CD14-positive monocyte (primary cell): Measurements from ENCODE around the gene PIK3C2B. TPM values are rescaled to one million over a fixed set of nuclear protein-coding genes. Genes with fewer than 3 reads are reported as not detected.
A peak's percentile ranks its signal among the peaks of the same experiment; 100 is the strongest.

Source experiments
- DNase-seq, 3 donors: peaks; one replicate each; pipeline ENCODE4 v3.0.0-alpha.2; 2011 to 2022
- H2AFZ ChIP-seq: 2 replicates; pipeline ENCODE4 v1.6.0; 2012; ENCODE audit warnings: mild to moderate bottlenecking, low read depth, low read length, inconsistent platforms; ENCODE audit not compliant: insufficient read depth, poor library complexity, severe bottlenecking
- H3K27ac ChIP-seq, 2 donors: 1 replicate in 1 of 2; 2 replicates in 1 of 2; pipeline ENCODE4 v1.5.1; 2012 to 2013; ENCODE audit warnings: low read length in 2 of 2, control low read depth in 1 of 2, inconsistent platforms in 1 of 2, low read depth in 1 of 2, mild to moderate bottlenecking in 1 of 2
- H3K27me3 ChIP-seq, 2 donors: one replicate each; pipeline versions ENCODE4 v1.6.0 to v1.6.1; 2011 to 2013; ENCODE audit warnings: low read length in 2 of 2; ENCODE audit not compliant: control insufficient read depth in 2 of 2, insufficient read depth in 2 of 2
- H3K36me3 ChIP-seq, 2 donors: replicated peaks in 1 of 2; 1 replicate in 1 of 2; 2 replicates in 1 of 2; pipeline versions ENCODE4 v1.5.1 to v1.6.1; 2012 to 2013; ENCODE audit warnings: low read length in 2 of 2, control low read depth in 1 of 2, inconsistent platforms in 1 of 2, mild to moderate bottlenecking in 1 of 2; ENCODE audit not compliant: insufficient read depth in 2 of 2, control insufficient read depth in 1 of 2
- H3K4me1 ChIP-seq, 2 donors: 1 replicate in 1 of 2; 2 replicates in 1 of 2; pipeline versions ENCODE4 v1.5.1 to v1.6.1; 2012 to 2013; ENCODE audit warnings: low read length in 2 of 2, control low read depth in 1 of 2, inconsistent platforms in 1 of 2, mild to moderate bottlenecking in 1 of 2, moderate library complexity in 1 of 2; ENCODE audit not compliant: insufficient read depth in 2 of 2, control insufficient read depth in 1 of 2
- H3K4me2 ChIP-seq: replicated peaks from 2 replicates; pipeline ENCODE3; 2012; ENCODE audit warnings: low read length, moderate library complexity, mild to moderate bottlenecking; ENCODE audit not compliant: poor library complexity, severe bottlenecking; ENCODE audit errors: extremely low read depth
- H3K4me3 ChIP-seq, 3 experiments: fragments of 200-600 bp in 1 of 3; sonication (generic) in 1 of 3; replicated peaks in 1 of 3; 1 replicate in 2 of 3; 2 replicates in 1 of 3; pipeline ENCODE4 v1.5.1; 2011 to 2013; ENCODE audit warnings: low read length in 3 of 3, mild to moderate bottlenecking in 3 of 3, control low read depth in 2 of 3, low read depth in 2 of 3, inconsistent platforms in 1 of 3, moderate library complexity in 1 of 3
- H3K79me2 ChIP-seq: 2 replicates; pipeline ENCODE4 v1.6.0; 2012; ENCODE audit warnings: mild to moderate bottlenecking, control low read depth, inconsistent platforms, low read length, moderate library complexity; ENCODE audit not compliant: insufficient read depth
- H3K9ac ChIP-seq: 2 replicates; pipeline ENCODE4 v1.6.0; 2017; ENCODE audit warnings: low read length, mild to moderate bottlenecking; ENCODE audit not compliant: insufficient read depth, poor library complexity, severe bottlenecking
- H3K9me3 ChIP-seq, 2 donors: replicated peaks in 1 of 2; 1 replicate in 1 of 2; 2 replicates in 1 of 2; pipeline versions ENCODE4 v1.5.1 to v1.6.1; 2012 to 2013; ENCODE audit warnings: low read length in 2 of 2, control low read depth in 1 of 2; ENCODE audit not compliant: control insufficient read depth in 1 of 2, insufficient read depth in 1 of 2
- H4K20me1 ChIP-seq: 2 replicates; pipeline ENCODE4 v1.6.0; 2012; ENCODE audit warnings: mild to moderate bottlenecking, low read length, control low read depth, moderate library complexity; ENCODE audit not compliant: insufficient read depth
- H3K27ac Mint-ChIP-seq, 7 donors: one replicate each; pipeline ENCODE4 v1.8.0; 2020; ENCODE audit warnings: mild to moderate bottlenecking in 7 of 7, mixed read lengths in 7 of 7, moderate library complexity in 6 of 7, inconsistent platforms in 2 of 7
- H3K27me3 Mint-ChIP-seq, 3 donors: one replicate each; pipeline ENCODE4 v1.8.0; 2021 to 2022; ENCODE audit warnings: low read depth in 3 of 3, mild to moderate bottlenecking in 3 of 3, mixed read lengths in 3 of 3, moderate library complexity in 3 of 3, inconsistent platforms in 1 of 3
- H3K36me3 Mint-ChIP-seq, 2 donors: one replicate each; pipeline ENCODE4 v1.8.0; 2020; ENCODE audit warnings: mixed read lengths in 2 of 2, inconsistent platforms in 1 of 2, mild to moderate bottlenecking in 1 of 2
- H3K4me1 Mint-ChIP-seq: one replicate; pipeline ENCODE4 v1.8.0; 2020; ENCODE audit warnings: mild to moderate bottlenecking, mixed read lengths
- H3K4me3 Mint-ChIP-seq, 2 donors: one replicate each; pipeline ENCODE4 v1.8.0; 2020; ENCODE audit warnings: mild to moderate bottlenecking in 2 of 2, mixed read lengths in 2 of 2, moderate library complexity in 1 of 2
- H3K9me3 Mint-ChIP-seq, 7 donors: one replicate each; pipeline ENCODE4 v1.8.0; 2020 to 2022; ENCODE audit warnings: mixed read lengths in 7 of 7, mild to moderate bottlenecking in 6 of 7, moderate library complexity in 6 of 7, inconsistent platforms in 2 of 7
- CTCF ChIP-seq: fragments of 200-600 bp; IDR thresholded peaks from one replicate; pipeline ENCODE4 v1.8.0; 2022; ENCODE audit warnings: antibody characterized with exemption, mild to moderate bottlenecking
- WGBS: methylation state at CpG from one replicate; pipeline ENCODE4 v1.1.5; 2013; ENCODE audit warnings: missing lambda C conversion rate; ENCODE audit not compliant: insufficient coverage; 5-methylcytosine and 5-hydroxymethylcytosine counted together
- intact Hi-C, 2 donors: fragments of 100-400 bp; cut with micrococcal nuclease; formaldehyde crosslinking; loops; one replicate each; pipeline versions ENCODE4 v1.15.0 to v1.15.1; 2023
- polyA plus RNA-seq, 3 donors: library from polyadenylated mRNA; depleted of rRNA in 1 of 3; unstranded in 2 of 3; stranded (reverse) in 1 of 3; fragments of 300-500 nt in 2 of 3; fragments of >200 nt in 1 of 3; fragmentation: Illumina TruSeq in 2 of 3; gene quantifications; 1 replicate in 2 of 3; 2 replicates in 1 of 3; pipeline ENCODE4 v1.2.3, GENCODE V29; 2012 to 2021

PIK3C2B gene
- polyA plus RNA-seq, 3 donors = 0.04 to 1.4 TPM; not detected in 1

- Histone ChIP-seq H3K27me3 (no peaks in the 10 kb centered on the region), H3K4me1 (peaks cover 24 to 25% of the 10 kb centered on the region in 2 donors), H3K79me2 (no peaks in the 10 kb centered on the region), H4K20me1 (no peaks in the 10 kb centered on the region), H3K27ac (peak overlapping the region in 1 of 2 donors; percentile 3), H3K4me3 (no peak overlapping the region), H3K9me3 (no peaks in the 10 kb centered on the region), H3K36me3 (peaks cover 0 to 3% of the 10 kb centered on the region in 2 donors), H2AFZ (peak overlapping the region; percentile 66), H3K9ac (peak overlapping the region; percentile 23), H3K4me2 (no peak overlapping the region)
- H3K36me3 Mint-ChIP-seq = peaks cover 23 to 25% of the 10 kb centered on the region in 2 donors
- 3% methylated on average over 5 of the region's 11 CpGs for WGBS
- no peaks in the 10 kb centered on the region for H3K9me3 Mint-ChIP-seq
- TF ChIP-seq CTCF = no peak
- intact Hi-C loops = no loop called here
- peak overlapping the region in 1 of 2 donors; percentile 35 for H3K4me3 Mint-ChIP-seq
- no peak for DNase-seq
- peak overlapping the region in 6 of 7 donors; percentile 50 to 86 (median 73) for H3K27ac Mint-ChIP-seq
- H3K27me3 Mint-ChIP-seq = peaks cover 0 to 7% (median 5%) of the 10 kb centered on the region in 3 donors
- peaks cover 35% of the 10 kb centered on the region for H3K4me1 Mint-ChIP-seq
Observed at GRCh38 chr1:204461331-204462228, 33.0 kb downstream of the PIK3C2B start.

GRCh38 chr1:204460346-204460745 is 34.3 kb downstream of the PIK3C2B start:
- intact Hi-C loops = no loop called here
- peaks cover 0 to 3% of the 10 kb centered on the region in 2 donors for H3K36me3 ChIP-seq
- peaks cover 25 to 26% of the 10 kb centered on the region in 2 donors for H3K36me3 Mint-ChIP-seq

More at GRCh38 chr1:204460346-204460745, 34.3 kb downstream of the PIK3C2B start:
- no peak overlapping the region for H2AFZ ChIP-seq
- no peak overlapping the region for H3K27ac ChIP-seq
- peaks cover 13 to 15% of the 10 kb centered on the region in 2 donors for H3K4me1 ChIP-seq
- Mint-ChIP-seq H3K27ac (peak overlapping the region in 1 of 7 donors; percentile 67), H3K4me3 (no peak overlapping the region), H3K27me3 (peaks cover 0 to 5% (median 5%) of the 10 kb centered on the region in 3 donors), H3K9me3 (no peaks in the 10 kb centered on the region), H3K4me1 (peaks cover 23% of the 10 kb centered on the region)
- DNase-seq = no peak
- no peaks in the 10 kb centered on the region for H4K20me1 ChIP-seq
- H3K4me2 ChIP-seq = no peak overlapping the region
- no peaks in the 10 kb centered on the region for H3K27me3 ChIP-seq
- no peaks in the 10 kb centered on the region for H3K79me2 ChIP-seq
- no peaks in the 10 kb centered on the region for H3K9me3 ChIP-seq
- 100% methylated on average over 2 of the region's 8 CpGs for WGBS
- no peak for TF ChIP-seq CTCF
- no peak overlapping the region for H3K4me3 ChIP-seq
- H3K9ac ChIP-seq = no peak overlapping the region
